Measurements from ENCODE around the gene MAP3K6.

Gene MAP3K6

DNA sequence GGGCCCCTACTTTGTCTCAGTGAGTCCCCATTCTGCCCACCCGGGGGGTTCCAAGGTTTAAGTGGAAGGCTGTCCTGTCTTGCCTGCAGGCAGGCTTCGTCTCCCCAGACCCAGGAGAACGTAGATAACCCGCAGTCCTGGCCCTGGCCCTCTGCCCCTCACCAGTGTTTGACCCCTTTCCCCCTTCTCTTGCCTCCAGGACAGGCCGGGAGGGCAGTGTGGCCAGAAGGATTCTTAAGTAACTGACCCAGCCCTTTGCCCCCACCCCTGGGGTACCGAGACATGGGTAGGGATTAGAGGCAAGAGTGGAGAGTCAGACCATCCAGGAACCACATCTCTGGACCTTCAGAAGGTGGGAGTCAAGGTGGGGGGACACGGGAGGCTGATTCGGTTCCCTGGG, 36.0 kb downstream of the MAP3K6 start:
- 97 to 98% methylated on average over 5 to 6 of the region's 8 CpGs for WGBS, 2 experiments (ENCODE audit: insufficient coverage in 2 of 2)
- no peak overlapping the region for H3K27ac ChIP-seq (ENCODE audit: low read depth, low read length, severe bottlenecking)
- H3K36me3 ChIP-seq (ENCODE audit: control insufficient read depth, insufficient read depth, low read length): peaks cover 81% of the 10 kb centered on the region

DNA sequence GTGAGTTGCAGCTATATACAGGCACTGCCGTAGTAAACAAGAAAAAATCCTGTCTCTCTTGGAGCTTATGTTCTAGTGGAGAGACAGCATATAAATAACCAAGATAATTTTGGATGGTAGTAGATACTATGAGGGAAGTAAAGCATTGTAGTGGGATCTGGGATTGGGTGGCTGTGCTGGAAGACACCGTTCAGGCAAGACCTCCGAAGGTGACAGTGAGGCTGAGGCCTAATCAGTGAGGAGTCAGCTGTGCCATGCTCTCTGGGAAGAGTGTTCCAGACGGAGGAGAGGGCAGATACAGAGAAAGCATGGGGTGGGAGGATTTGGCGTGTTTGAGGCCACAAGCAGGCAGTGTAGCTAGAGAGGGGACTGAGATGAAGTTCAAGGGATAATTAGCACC, 38.8 kb downstream of the MAP3K6 start:
- Histone ChIP-seq H3K4me3 (ENCODE audit: extremely low read depth, insufficient read depth, low read length, poor library complexity, severe bottlenecking) (no peak overlapping the region), H3K27ac (ENCODE audit: low read depth, low read length, severe bottlenecking) (no peak overlapping the region), H3K4me1 (ENCODE audit: control insufficient read depth, insufficient read depth, low read length, poor library complexity, severe bottlenecking) (peaks cover 17% of the 10 kb centered on the region), H3K9me3 (ENCODE audit: control insufficient read depth, low read length) (no peaks in the 10 kb centered on the region), H3K36me3 (ENCODE audit: control insufficient read depth, insufficient read depth, low read length) (peaks cover 74% of the 10 kb centered on the region)
- WGBS, 2 experiments (ENCODE audit: insufficient coverage in 2 of 2): 95 to 97% methylated on average over 4 of the region's 5 CpGs

More for the DNA sequence above, 36.0 kb downstream of the MAP3K6 start:
- H3K4me3 ChIP-seq (ENCODE audit: extremely low read depth, insufficient read depth, low read length, poor library complexity, severe bottlenecking): no peak overlapping the region
- H3K4me1 ChIP-seq (ENCODE audit: control insufficient read depth, insufficient read depth, low read length, poor library complexity, severe bottlenecking): peaks cover 10% of the 10 kb centered on the region
- H3K9me3 ChIP-seq (ENCODE audit: control insufficient read depth, low read length): no peaks in the 10 kb centered on the region

DNA sequence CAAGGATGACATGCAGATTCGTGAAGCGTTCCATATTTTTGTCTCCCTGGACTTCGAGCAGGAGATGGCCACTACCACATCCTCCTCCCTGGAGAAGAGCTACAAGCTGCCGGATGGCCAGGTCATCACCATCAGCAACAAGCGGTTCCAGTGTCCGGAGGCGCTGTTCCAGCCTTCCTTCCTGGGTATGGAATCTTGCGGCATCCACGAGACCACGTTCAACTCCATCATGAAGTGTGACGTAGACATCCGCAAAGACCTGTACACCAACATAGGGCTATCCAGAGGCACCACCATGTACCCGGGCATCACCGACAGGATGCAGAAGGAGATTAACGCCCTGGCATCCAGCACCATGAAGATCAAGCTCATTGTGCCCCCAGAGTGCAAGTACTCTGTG, 41.5 kb downstream of the MAP3K6 start:
- H3K36me3 ChIP-seq (ENCODE audit: control insufficient read depth, insufficient read depth, low read length): peaks cover 52% of the 10 kb centered on the region
- no peaks in the 10 kb centered on the region for H3K9me3 ChIP-seq (ENCODE audit: control insufficient read depth, low read length)
- no peak overlapping the region for H3K4me3 ChIP-seq (ENCODE audit: extremely low read depth, insufficient read depth, low read length, poor library complexity, severe bottlenecking)
- 90 to 96% methylated on average over 12 to 15 of the region's 15 CpGs for WGBS, 2 experiments (ENCODE audit: insufficient coverage in 2 of 2)
- no peak overlapping the region for H3K27ac ChIP-seq (ENCODE audit: low read depth, low read length, severe bottlenecking)
- H3K4me1 ChIP-seq (ENCODE audit: control insufficient read depth, insufficient read depth, low read length, poor library complexity, severe bottlenecking): peaks cover 17% of the 10 kb centered on the region

DNA sequence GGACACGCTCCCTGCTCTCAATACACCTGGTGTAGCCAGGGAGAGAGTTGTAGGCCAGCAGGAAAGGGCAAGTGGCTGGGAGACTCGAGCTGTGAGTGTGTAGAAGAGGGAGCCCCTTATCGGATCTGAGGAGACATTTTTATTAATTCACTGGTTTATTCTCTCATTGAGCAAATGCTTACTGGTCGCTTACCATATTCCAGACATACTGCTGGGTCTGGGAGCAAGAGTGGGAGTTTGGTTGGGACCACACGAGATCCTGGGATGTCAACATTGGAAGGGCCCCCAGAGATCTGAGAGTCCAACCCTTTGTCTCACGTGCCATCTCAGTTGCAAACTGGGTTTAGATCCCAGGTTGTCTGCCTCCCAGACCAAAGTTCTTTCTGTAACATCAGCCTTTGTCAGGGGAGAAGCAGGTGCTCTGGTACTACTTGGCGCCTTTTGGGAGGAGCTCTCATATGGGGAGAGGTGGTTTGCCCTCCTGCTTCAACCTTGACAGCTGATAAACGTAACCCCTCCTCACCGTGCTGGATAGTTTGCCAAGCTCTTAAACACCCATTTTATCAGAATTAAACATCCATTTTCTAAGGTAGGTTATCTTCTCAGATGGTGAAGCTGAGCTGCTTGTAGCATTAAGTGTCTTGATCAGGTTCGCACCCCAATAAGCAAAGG, 44.1 kb downstream of the MAP3K6 start:
- H3K9me3 ChIP-seq (ENCODE audit: control insufficient read depth, low read length): no peaks in the 10 kb centered on the region
- WGBS, 2 experiments (ENCODE audit: insufficient coverage in 2 of 2): 0% methylated on average over 2 of the region's 10 CpGs

DNA sequence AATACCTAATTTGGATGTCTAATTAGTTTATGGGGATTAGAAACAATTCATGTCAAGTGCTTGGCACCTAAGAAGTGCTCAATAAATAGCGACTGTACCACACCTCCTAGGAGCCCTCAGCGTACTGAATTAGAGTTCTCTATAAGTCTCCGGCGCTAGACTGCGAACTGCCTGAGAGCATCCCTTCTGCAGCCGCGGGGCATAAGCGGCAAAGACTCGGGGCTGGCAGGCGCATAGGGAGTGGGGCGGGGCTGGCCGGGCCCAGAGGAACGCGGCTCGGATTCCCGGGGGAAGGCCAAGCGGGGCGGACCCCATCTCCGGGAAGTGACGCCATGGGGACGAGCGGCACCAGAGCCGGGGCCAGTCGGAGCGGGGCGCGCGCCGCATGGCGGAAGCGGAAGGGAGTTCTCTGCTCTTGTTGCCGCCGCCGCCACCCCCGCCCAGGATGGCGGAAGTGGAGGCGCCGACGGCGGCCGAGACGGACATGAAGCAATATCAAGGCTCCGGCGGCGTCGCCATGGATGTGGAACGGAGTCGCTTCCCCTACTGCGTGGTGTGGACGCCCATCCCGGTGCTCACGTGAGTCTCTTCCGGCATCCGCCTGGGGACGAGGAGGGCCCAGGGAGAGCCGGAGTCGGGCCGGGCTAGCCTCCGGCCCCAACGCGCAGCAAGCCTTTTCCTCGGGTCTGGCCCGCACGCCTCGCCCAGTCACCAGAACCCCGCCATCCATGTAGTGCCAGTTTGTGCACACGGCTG, 44.8 kb downstream of the MAP3K6 start, which contains the start of gene TMEM222:
Gene TMEM222, plus strand, starts transcription at position 351 of the 756 bp plus-strand sequence. Its CDS starts 35 bp downstream, at position 386.
- WGBS, 2 experiments (ENCODE audit: insufficient coverage in 2 of 2): 0 to 1% methylated on average over 56 to 61 of the region's 67 CpGs
- H3K36me3 ChIP-seq (ENCODE audit: control insufficient read depth, insufficient read depth, low read length): peaks cover 28% of the 10 kb centered on the region
- peak within 1 kb of the TSS; percentile 98 for H3K4me3 ChIP-seq (ENCODE audit: extremely low read depth, insufficient read depth, low read length, poor library complexity, severe bottlenecking)
- H3K27ac ChIP-seq (ENCODE audit: low read depth, low read length, severe bottlenecking): peak within 1 kb of the TSS; percentile 86
- H3K9me3 ChIP-seq (ENCODE audit: control insufficient read depth, low read length): no peaks in the 10 kb centered on the region
- H3K4me1 ChIP-seq (ENCODE audit: control insufficient read depth, insufficient read depth, low read length, poor library complexity, severe bottlenecking): peaks cover 17% of the 10 kb centered on the region

More for the DNA sequence above, 44.1 kb downstream of the MAP3K6 start:
- Histone ChIP-seq H3K4me1 (ENCODE audit: control insufficient read depth, insufficient read depth, low read length, poor library complexity, severe bottlenecking) (peaks cover 17% of the 10 kb centered on the region), H3K4me3 (ENCODE audit: extremely low read depth, insufficient read depth, low read length, poor library complexity, severe bottlenecking) (peak overlapping the region; percentile 98), H3K36me3 (ENCODE audit: control insufficient read depth, insufficient read depth, low read length) (peaks cover 35% of the 10 kb centered on the region), H3K27ac (ENCODE audit: low read depth, low read length, severe bottlenecking) (peak overlapping the region; percentile 86)

DNA sequence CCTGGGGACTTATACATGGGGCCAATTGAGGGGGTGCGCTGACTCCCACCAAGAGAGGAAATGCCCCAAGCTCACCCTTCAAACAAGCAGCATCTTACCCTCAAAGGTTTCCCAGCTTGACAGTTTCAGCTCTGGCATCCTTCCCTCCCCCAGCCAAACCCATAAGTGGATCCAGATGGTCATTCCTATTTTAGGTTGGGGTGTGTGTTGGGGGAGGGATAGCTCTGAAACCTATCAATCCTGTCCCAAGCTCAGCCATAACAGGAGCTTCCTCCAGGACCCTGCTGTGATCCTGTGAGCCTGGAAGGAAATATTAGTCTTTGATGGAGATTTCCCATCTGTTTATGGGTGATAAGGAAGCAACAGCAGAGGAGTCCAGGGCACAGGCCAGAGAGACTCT, 48.2 kb downstream of the MAP3K6 start:
- Histone ChIP-seq H3K27ac (ENCODE audit: low read depth, low read length, severe bottlenecking) (peak overlapping the region; percentile 24), H3K9me3 (ENCODE audit: control insufficient read depth, low read length) (no peaks in the 10 kb centered on the region), H3K4me3 (ENCODE audit: extremely low read depth, insufficient read depth, low read length, poor library complexity, severe bottlenecking) (no peak overlapping the region), H3K4me1 (ENCODE audit: control insufficient read depth, insufficient read depth, low read length, poor library complexity, severe bottlenecking) (peaks cover 7% of the 10 kb centered on the region), H3K36me3 (ENCODE audit: control insufficient read depth, insufficient read depth, low read length) (no peaks in the 10 kb centered on the region)
- 80 to 100% methylated on average over 1 of the region's 1 CpG for WGBS, 2 experiments (ENCODE audit: insufficient coverage in 2 of 2)

DNA sequence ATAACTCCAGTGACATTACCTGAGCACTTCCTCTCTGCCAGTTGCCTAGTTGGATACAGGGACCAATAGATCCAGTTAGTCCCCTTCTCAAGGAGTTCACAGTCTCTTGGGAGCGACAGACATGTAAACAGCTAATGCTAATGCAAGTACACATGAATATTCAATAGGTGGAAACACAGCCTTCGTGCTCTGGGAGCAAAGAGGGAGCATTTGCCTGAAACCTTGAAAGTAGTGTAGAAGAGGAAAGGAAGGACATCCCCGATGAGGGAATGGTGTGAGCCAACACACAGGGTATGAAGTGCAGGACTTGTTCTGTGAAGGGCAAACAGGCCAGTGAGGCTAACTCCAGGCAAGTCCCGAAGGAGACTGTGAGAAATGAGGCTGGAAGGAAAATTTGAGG, 48.6 kb downstream of the MAP3K6 start:
- peaks cover 3% of the 10 kb centered on the region for H3K4me1 ChIP-seq (ENCODE audit: control insufficient read depth, insufficient read depth, low read length, poor library complexity, severe bottlenecking)
- no peak overlapping the region for H3K4me3 ChIP-seq (ENCODE audit: extremely low read depth, insufficient read depth, low read length, poor library complexity, severe bottlenecking)
- no peaks in the 10 kb centered on the region for H3K36me3 ChIP-seq (ENCODE audit: control insufficient read depth, insufficient read depth, low read length)
- H3K27ac ChIP-seq (ENCODE audit: low read depth, low read length, severe bottlenecking): peak overlapping the region; percentile 24
- H3K9me3 ChIP-seq (ENCODE audit: control insufficient read depth, low read length): no peaks in the 10 kb centered on the region
- WGBS, 2 experiments (ENCODE audit: insufficient coverage in 2 of 2): 67 to 80% methylated on average over 3 to 4 of the region's 4 CpGs

DNA sequence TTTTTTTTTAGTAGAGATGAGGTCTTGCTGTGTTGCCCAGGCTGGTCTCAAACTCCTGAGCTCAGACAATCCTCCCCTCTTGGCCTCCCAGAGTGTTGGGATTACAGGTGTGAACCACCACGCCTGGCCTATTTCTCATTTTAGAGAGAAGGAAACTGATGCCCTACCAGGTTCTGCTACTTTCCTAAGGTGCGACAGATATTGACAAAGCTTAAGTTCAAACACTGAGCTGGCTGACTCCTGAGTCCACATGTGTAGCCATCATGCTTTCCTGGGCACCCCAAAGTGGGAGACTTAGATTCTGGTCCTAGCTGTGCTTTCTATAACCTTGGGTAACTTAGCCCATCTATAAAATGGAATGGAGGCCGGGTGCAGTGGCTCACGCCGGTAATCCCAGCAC, 49.9 kb downstream of the MAP3K6 start:
- Histone ChIP-seq H3K27ac (ENCODE audit: low read depth, low read length, severe bottlenecking) (no peak overlapping the region), H3K4me3 (ENCODE audit: extremely low read depth, insufficient read depth, low read length, poor library complexity, severe bottlenecking) (no peak overlapping the region), H3K36me3 (ENCODE audit: control insufficient read depth, insufficient read depth, low read length) (no peaks in the 10 kb centered on the region), H3K9me3 (ENCODE audit: control insufficient read depth, low read length) (no peaks in the 10 kb centered on the region), H3K4me1 (ENCODE audit: control insufficient read depth, insufficient read depth, low read length, poor library complexity, severe bottlenecking) (peaks cover 2% of the 10 kb centered on the region)
- 93 to 96% methylated on average over 5 of the region's 5 CpGs for WGBS, 2 experiments (ENCODE audit: insufficient coverage in 2 of 2)

DNA sequence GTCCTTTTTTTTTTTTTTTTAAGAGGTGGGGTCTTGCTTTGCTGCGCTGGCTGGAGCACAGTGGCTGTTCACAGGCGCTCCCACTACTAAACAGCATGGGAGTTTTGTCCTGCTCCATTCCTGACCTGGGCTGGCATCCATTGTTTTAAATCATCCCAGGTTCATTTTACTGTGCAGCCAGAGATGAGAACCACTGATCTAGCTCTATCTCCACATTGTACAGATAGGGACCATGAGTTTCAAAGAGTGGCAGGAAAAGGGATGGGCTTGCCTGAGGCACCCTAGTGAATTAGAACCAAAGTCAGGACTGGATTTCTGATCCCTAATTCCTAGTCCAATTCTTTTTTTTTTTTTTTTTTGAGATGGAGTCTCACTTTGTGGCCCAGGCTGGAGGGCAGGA, 52.0 kb downstream of the MAP3K6 start:
- WGBS, 2 experiments (ENCODE audit: insufficient coverage in 2 of 2): 83 to 95% methylated on average over 1 to 2 of the region's 2 CpGs
- Histone ChIP-seq H3K9me3 (ENCODE audit: control insufficient read depth, low read length) (no peaks in the 10 kb centered on the region), H3K4me3 (ENCODE audit: extremely low read depth, insufficient read depth, low read length, poor library complexity, severe bottlenecking) (no peak overlapping the region), H3K36me3 (ENCODE audit: control insufficient read depth, insufficient read depth, low read length) (no peaks in the 10 kb centered on the region), H3K27ac (ENCODE audit: low read depth, low read length, severe bottlenecking) (no peak overlapping the region), H3K4me1 (ENCODE audit: control insufficient read depth, insufficient read depth, low read length, poor library complexity, severe bottlenecking) (peaks cover 2% of the 10 kb centered on the region)

DNA sequence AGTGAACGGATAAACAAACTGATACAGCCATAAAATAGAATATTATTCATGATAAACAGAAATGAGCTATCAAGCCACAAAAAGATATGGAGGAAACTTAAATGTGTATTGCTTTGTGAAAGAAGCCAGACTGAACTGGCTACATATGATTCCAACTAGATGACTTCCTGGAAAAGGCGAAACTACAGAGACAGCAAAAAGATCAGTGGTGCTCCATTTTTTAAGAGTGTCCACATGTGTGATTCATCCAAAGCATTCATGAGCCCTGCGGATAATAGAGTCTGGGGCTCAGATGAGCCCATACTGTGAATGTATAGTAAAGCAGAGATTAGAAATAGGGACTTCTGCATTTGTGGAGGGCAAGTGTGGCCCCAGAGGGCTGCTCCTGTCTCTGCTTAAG, 52.6 kb downstream of the MAP3K6 start:
- no peak overlapping the region for H3K27ac ChIP-seq (ENCODE audit: low read depth, low read length, severe bottlenecking)
- WGBS, 2 experiments (ENCODE audit: insufficient coverage in 2 of 2): 93% methylated on average over 2 of the region's 3 CpGs
- H3K36me3 ChIP-seq (ENCODE audit: control insufficient read depth, insufficient read depth, low read length): no peaks in the 10 kb centered on the region
- H3K9me3 ChIP-seq (ENCODE audit: control insufficient read depth, low read length): no peaks in the 10 kb centered on the region
- peaks cover 2% of the 10 kb centered on the region for H3K4me1 ChIP-seq (ENCODE audit: control insufficient read depth, insufficient read depth, low read length, poor library complexity, severe bottlenecking)
- no peak overlapping the region for H3K4me3 ChIP-seq (ENCODE audit: extremely low read depth, insufficient read depth, low read length, poor library complexity, severe bottlenecking)
